OCI-LY7 (cell line): ENCODE data around the gene B3GALT4. TPM values are rescaled to one million over a fixed set of nuclear protein-coding genes. Genes with fewer than 3 reads are reported as not detected.

Source experiments
- BruUV-seq: library from RNA; stranded (reverse); fragments of 400-500 nt; replicated peaks from 2 replicates; lab custom pipeline; 2021; lab: Mats Ljungman, UMichigan
- CTCF ChIA-PET: fragments of 300-600 bp; sonication (Branson Sonifier 250); formaldehyde crosslinking; loops from one replicate; lab custom pipeline; 2022; ENCODE audit warnings: antibody characterized with exemption; ENCODE audit not compliant: unreplicated experiment; lab: Charles Lee
- POLR2A ChIA-PET: fragments of 300-600 bp; sonication (Branson Sonifier 250); formaldehyde crosslinking; loops from one replicate; lab custom pipeline; 2022; ENCODE audit warnings: antibody characterized with exemption; lab: Charles Lee
- DNase-seq: peaks from one replicate; pipeline ENCODE4 v3.0.0-alpha.2; 2015; ENCODE audit warnings: low spot score
- H2AFZ ChIP-seq: fragments of 200-600 bp; sonication (generic), shearing (Covaris generic); 2 replicates; pipeline ENCODE4 v1.6.1; 2014; ENCODE audit warnings: mild to moderate bottlenecking, antibody characterized with exemption, low read length, moderate library complexity
- H3K27ac ChIP-seq: fragments of 200-600 bp; sonication (generic); 2 replicates; pipeline ENCODE4 v1.5.1; 2014; ENCODE audit warnings: mixed run types, low read depth, mild to moderate bottlenecking, moderate library complexity, low read length, inconsistent platforms; ENCODE audit not compliant: poor library complexity, severe bottlenecking
- H3K36me3 ChIP-seq: fragments of 200-600 bp; sonication (generic); 2 replicates; pipeline ENCODE4 v1.6.1; 2014; ENCODE audit warnings: mild to moderate bottlenecking, antibody characterized with exemption, low read length, moderate library complexity, mixed read lengths; ENCODE audit not compliant: insufficient read depth
- H3K4me1 ChIP-seq: fragments of 200-600 bp; sonication (generic); 2 replicates; pipeline ENCODE4 v1.5.1; 2014; ENCODE audit warnings: mild to moderate bottlenecking, low read length; ENCODE audit not compliant: insufficient read depth, poor library complexity, severe bottlenecking
- H3K4me2 ChIP-seq: fragments of 200-600 bp; sonication (generic); 2 replicates; pipeline ENCODE4 v1.6.1; 2014; ENCODE audit warnings: mild to moderate bottlenecking, low read length
- H3K4me3 ChIP-seq: fragments of 200-600 bp; sonication (generic); 2 replicates; pipeline ENCODE4 v1.5.1; 2014; ENCODE audit warnings: mild to moderate bottlenecking, low read depth, low read length; ENCODE audit not compliant: poor library complexity, severe bottlenecking
- H3K79me2 ChIP-seq: fragments of 200-600 bp; sonication (generic); 2 replicates; pipeline ENCODE4 v1.6.1; 2016; ENCODE audit warnings: low read depth, mild to moderate bottlenecking, low read length, moderate library complexity, mixed read lengths; ENCODE audit not compliant: insufficient read depth
- H3K9me2 ChIP-seq: fragments of 200-600 bp; sonication (generic); 2 replicates; pipeline ENCODE4 v1.6.1; 2016; ENCODE audit warnings: mild to moderate bottlenecking, low read length, mixed read lengths; ENCODE audit not compliant: insufficient read depth
- H3K9me3 ChIP-seq: fragments of 200-600 bp; sonication (generic); 2 replicates; pipeline ENCODE4 v1.6.1; 2014; ENCODE audit warnings: mild to moderate bottlenecking, mixed run types, low read length, mixed read lengths
- H4K20me1 ChIP-seq: fragments of 200-600 bp; sonication (generic); 2 replicates; pipeline ENCODE4 v1.6.1; 2014; ENCODE audit warnings: mild to moderate bottlenecking, antibody characterized with exemption, low read length, moderate library complexity, mixed read lengths; ENCODE audit not compliant: insufficient read depth
- EZH2phosphoT487 ChIP-seq: fragments of 200-600 bp; sonication (generic); IDR thresholded peaks from 2 replicates; pipeline ENCODE4 v1.6.1; 2018; ENCODE audit warnings: low read depth, borderline replicate concordance, mild to moderate bottlenecking, mixed run types, antibody characterized with exemption, low read length, moderate library complexity, mixed read lengths
- intact Hi-C: fragments of 100-400 bp; cut with micrococcal nuclease; formaldehyde crosslinking; loops from one replicate; pipeline ENCODE4 v1.10.0; 2022; ENCODE audit not compliant: unreplicated experiment
- total RNA-seq, 2 experiments: library from RNA; depleted of rRNA in 1 of 2; stranded (reverse); fragments of >200 nt in 1 of 2; shearing (Covaris generic) in 1 of 2; gene quantifications; 2 replicates each; pipeline ENCODE4 v1.2.3, GENCODE V29; 2014 to 2022
- TF ChIP-seq, protein P1 (sequence below): fragments of 200-600 bp; sonication (generic); conservative IDR thresholded peaks from 2 replicates; pipeline ENCODE4 v1.5.1; 2014; ENCODE audit warnings: mild to moderate bottlenecking, antibody characterized with exemption, low read length, moderate library complexity, mixed read lengths

B3GALT4 gene
- total RNA-seq, 2 experiments from 2014 or later, result 14.1 to 14.2 TPM

DNA sequence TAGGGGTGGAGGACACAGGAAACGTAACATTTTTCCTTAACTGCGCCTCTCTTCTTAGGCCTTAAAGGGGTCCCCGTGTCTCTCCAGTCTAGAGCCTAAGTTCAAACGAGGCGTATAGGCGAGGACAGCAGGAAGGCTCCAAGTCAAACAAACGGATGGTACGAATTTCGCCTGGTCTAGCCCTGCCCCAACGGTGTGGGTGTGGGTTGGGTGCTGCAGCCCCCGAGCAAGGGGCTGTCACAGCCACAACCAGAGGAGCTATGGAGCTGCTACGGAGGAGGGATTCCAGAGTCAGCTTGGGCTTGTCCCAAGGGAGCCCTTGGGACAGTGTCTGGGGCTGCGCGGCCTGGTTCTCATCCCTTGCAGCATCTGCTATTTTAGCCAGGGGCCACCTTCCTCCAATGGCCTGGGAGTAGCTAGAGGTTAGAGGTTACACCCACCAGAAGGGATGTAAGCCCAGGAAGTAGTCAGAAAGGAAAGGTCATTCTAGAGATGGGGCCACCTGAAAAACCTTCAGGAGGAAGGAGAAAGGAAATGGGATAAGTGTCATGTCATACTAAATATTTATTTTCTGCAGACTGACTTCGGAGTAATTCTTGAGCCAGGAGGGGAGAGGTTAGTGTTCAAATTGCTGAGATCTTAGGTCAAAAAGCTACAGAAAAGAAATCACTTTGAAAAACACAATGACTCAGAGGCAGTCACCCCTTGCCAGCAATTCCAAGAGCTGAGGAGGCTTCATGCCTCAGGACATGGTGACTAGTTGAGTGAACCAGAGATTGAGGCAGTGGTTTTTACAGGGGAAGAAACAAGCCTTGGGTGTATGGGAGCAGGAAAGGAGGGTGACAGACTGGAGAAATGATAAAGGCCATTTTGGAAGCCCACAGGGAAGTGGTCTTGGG lies 26.9 kb upstream of the B3GALT4 start:
- Histone ChIP-seq H3K9me2 (no peaks in the 10 kb centered on the region), H3K4me1 (peaks cover 23% of the 10 kb centered on the region), H3K4me2 (peak overlapping the region; percentile 99), H3K36me3 (peaks cover 22% of the 10 kb centered on the region), H3K27ac (peak overlapping the region; percentile 74), H3K9me3 (no peaks in the 10 kb centered on the region), H4K20me1 (no peaks in the 10 kb centered on the region), H3K4me3 (peak overlapping the region; percentile 73), H3K79me2 (no peaks in the 10 kb centered on the region), H2AFZ (peak overlapping the region; percentile 59)
- POLR2A ChIA-PET, result interaction anchor here (0.7 to 3.8 kb wide), 6 partner anchors 10 to 180 kb away, joined by 3 to 19 read pairs (median 4); partner anchors contain the start of genes RPS18 and VPS52
- no peak for DNase-seq
- TF ChIP-seq EZH2phosphoT487, result no peak
- TF ChIP-seq, protein P1, sequence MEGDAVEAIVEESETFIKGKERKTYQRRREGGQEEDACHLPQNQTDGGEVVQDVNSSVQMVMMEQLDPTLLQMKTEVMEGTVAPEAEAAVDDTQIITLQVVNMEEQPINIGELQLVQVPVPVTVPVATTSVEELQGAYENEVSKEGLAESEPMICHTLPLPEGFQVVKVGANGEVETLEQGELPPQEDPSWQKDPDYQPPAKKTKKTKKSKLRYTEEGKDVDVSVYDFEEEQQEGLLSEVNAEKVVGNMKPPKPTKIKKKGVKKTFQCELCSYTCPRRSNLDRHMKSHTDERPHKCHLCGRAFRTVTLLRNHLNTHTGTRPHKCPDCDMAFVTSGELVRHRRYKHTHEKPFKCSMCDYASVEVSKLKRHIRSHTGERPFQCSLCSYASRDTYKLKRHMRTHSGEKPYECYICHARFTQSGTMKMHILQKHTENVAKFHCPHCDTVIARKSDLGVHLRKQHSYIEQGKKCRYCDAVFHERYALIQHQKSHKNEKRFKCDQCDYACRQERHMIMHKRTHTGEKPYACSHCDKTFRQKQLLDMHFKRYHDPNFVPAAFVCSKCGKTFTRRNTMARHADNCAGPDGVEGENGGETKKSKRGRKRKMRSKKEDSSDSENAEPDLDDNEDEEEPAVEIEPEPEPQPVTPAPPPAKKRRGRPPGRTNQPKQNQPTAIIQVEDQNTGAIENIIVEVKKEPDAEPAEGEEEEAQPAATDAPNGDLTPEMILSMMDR, result no peak
- CTCF ChIA-PET, result interaction anchor here (1.2 kb wide), 1 partner anchor 45 kb away, joined by 3 read pairs; the partner anchor contains the start of gene HSD17B8
- BruUV-seq, result TSS peak; percentile 66
- intact Hi-C loops, result loop anchor here (1.0 to 5.0 kb wide), 2 partner anchors 21 to 238 kb away; partner anchors contain the start of gene VPS52

DNA sequence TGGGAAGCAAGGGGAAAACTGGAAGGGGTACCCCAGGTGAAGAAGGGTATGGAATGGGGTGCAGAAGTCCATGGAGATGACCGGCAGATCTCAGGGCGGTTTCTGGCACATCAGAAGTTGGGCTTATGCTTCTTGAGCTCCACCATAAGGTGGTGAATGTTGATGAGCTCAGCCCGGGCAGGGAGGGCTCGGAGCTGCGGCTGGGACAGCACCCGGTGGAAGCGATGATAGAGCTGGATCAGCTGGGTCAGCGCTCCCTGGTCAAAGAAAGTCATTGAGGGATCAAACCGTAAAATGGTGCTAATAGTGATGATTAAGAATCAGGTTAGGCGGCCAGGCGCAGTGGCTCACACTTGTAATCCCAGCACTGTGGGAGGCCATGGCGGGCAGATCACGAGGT lies 26.2 kb upstream of the B3GALT4 start:
- peaks cover 23% of the 10 kb centered on the region for H3K4me1 ChIP-seq

More for the DNA sequence above, 26.2 kb upstream of the B3GALT4 start:
- ChIA-PET POLR2A (interaction anchor here (0.6 to 3.8 kb wide), 3 partner anchors 21 to 180 kb away, joined by 3 to 19 read pairs (median 3); partner anchors contain the start of genes RPS18 and VPS52), CTCF (no interaction called here)
- no peaks in the 10 kb centered on the region for H3K9me3 ChIP-seq
- TF ChIP-seq EZH2phosphoT487, result no peak
- TF ChIP-seq, protein P1, result no peak
- H3K4me2 ChIP-seq, result peak overlapping the region; percentile 99
- no peaks in the 10 kb centered on the region for H3K79me2 ChIP-seq
- intact Hi-C loops, result no loop called here
- no TSS peak for BruUV-seq
- no peak overlapping the region for H3K4me3 ChIP-seq
- peaks cover 24% of the 10 kb centered on the region for H3K36me3 ChIP-seq
- no peaks in the 10 kb centered on the region for H3K9me2 ChIP-seq
- no peak for DNase-seq
- no peak overlapping the region for H2AFZ ChIP-seq
- H3K27ac ChIP-seq, result no peak overlapping the region
- no peaks in the 10 kb centered on the region for H4K20me1 ChIP-seq
